BJ (cell line): ENCODE results near the gene FTO. TPM values are rescaled to one million over a fixed set of nuclear protein-coding genes. Genes with fewer than 3 reads are reported as not detected.
"Not testable (repeated sequence)": the region's sequence is repeated elsewhere in the genome, so short reads cannot be mapped to it uniquely, and the experiment has no call there.

Experiments used
- CTCF ChIA-PET: fragments of 350-600 bp; formaldehyde crosslinking; extraction: SDS; loops from one replicate; lab custom pipeline; 2021; ENCODE audit warnings: antibody characterized with exemption, inconsistent platforms; lab: Yijun Ruan, JAX
- POLR2A ChIA-PET: fragments of 300-600 bp; sonication (Branson Sonifier 250); formaldehyde crosslinking; extraction: SDS; loops from one replicate; lab custom pipeline; 2021; ENCODE audit warnings: antibody characterized with exemption; lab: Charles Lee
- DNase-seq: peaks from one replicate; pipeline ENCODE4 v3.0.0-alpha.2; 2011; ENCODE audit warnings: low read depth
- H3K27me3 ChIP-seq: 2 replicates; pipeline ENCODE4 v1.6.0; 2011; ENCODE audit warnings: low read length; ENCODE audit not compliant: control insufficient read depth, insufficient read depth
- H3K36me3 ChIP-seq: 2 replicates; pipeline ENCODE4 v1.5.1; 2011; ENCODE audit warnings: low read length; ENCODE audit not compliant: control insufficient read depth, insufficient read depth
- H3K4me3 ChIP-seq: 2 replicates; pipeline ENCODE4 v1.5.1; 2011; ENCODE audit warnings: low read depth, mild to moderate bottlenecking, control low read depth, low read length
- polyA plus RNA-seq: library from polyadenylated mRNA; depleted of rRNA; stranded (reverse); fragments of >200 nt; gene quantifications from 2 replicates; pipeline ENCODE4 v1.2.3, GENCODE V29; 2011
- TF ChIP-seq, protein P1 (sequence below): IDR thresholded peaks from 2 replicates; pipeline ENCODE4 v1.5.1; 2011; ENCODE audit warnings: low read depth, mild to moderate bottlenecking, control low read depth, inconsistent platforms, low read length, moderate library complexity; ENCODE audit not compliant: insufficient read depth

The FTO gene
- polyA plus RNA-seq, 1 experiment = 86.3 TPM

- TF ChIP-seq, protein P1, sequence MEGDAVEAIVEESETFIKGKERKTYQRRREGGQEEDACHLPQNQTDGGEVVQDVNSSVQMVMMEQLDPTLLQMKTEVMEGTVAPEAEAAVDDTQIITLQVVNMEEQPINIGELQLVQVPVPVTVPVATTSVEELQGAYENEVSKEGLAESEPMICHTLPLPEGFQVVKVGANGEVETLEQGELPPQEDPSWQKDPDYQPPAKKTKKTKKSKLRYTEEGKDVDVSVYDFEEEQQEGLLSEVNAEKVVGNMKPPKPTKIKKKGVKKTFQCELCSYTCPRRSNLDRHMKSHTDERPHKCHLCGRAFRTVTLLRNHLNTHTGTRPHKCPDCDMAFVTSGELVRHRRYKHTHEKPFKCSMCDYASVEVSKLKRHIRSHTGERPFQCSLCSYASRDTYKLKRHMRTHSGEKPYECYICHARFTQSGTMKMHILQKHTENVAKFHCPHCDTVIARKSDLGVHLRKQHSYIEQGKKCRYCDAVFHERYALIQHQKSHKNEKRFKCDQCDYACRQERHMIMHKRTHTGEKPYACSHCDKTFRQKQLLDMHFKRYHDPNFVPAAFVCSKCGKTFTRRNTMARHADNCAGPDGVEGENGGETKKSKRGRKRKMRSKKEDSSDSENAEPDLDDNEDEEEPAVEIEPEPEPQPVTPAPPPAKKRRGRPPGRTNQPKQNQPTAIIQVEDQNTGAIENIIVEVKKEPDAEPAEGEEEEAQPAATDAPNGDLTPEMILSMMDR = no peak
- CTCF ChIA-PET = interaction anchor here (0.6 kb wide), 1 partner anchor 41 kb away, joined by 3 read pairs; no protein-coding TSS in a partner anchor
- POLR2A ChIA-PET = no interaction called here
- H3K36me3 ChIP-seq = no peaks in the 10 kb centered on the region
- no peak for DNase-seq
- no peaks in the 10 kb centered on the region for H3K27me3 ChIP-seq
- no peak overlapping the region for H3K4me3 ChIP-seq
These were observed 136.5 kb downstream of the FTO start for GRCh38 chr16:53840456-53840855.

DNA sequence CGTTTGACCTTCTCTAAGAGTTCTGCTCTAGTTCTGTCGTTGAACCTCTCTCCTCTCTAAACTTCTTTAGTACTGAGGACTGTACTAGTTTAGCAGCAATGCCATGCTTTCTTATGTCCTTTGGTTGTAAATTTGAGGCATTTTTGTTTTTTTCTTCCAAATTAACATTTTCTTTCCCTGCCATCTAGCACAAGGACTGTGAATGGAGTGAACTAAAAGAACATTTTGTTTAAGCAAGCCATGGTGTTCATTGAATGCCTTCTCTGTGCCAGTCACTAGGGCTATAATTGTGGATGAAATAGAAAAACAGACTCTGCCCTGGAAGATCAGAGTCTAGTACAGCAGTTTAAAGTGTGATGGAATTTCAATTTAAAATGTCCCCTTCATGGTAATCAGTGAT, 137.9 kb downstream of the FTO start:
- TF ChIP-seq, protein P1 = no peak
- H3K4me3 ChIP-seq = no peak overlapping the region
- DNase-seq = no peak
- POLR2A ChIA-PET = no interaction called here
- H3K27me3 ChIP-seq = no peaks in the 10 kb centered on the region
- CTCF ChIA-PET = interaction anchor here (0.5 kb wide), 1 partner anchor 367 kb away, joined by 3 read pairs; no protein-coding TSS in a partner anchor
- no peaks in the 10 kb centered on the region for H3K36me3 ChIP-seq

- Histone ChIP-seq H3K4me3 (no peak overlapping the region), H3K27me3 (no peaks in the 10 kb centered on the region), H3K36me3 (no peaks in the 10 kb centered on the region)
- TF ChIP-seq, protein P1 = no peak
- DNase-seq = no peak
- ChIA-PET POLR2A (no interaction called here), CTCF (interaction anchor here (1.2 kb wide), 1 partner anchor 20 kb away, joined by 4 read pairs; no protein-coding TSS in a partner anchor)
These were observed 139.1 kb downstream of the FTO start for GRCh38 chr16:53843084-53843483.

DNA sequence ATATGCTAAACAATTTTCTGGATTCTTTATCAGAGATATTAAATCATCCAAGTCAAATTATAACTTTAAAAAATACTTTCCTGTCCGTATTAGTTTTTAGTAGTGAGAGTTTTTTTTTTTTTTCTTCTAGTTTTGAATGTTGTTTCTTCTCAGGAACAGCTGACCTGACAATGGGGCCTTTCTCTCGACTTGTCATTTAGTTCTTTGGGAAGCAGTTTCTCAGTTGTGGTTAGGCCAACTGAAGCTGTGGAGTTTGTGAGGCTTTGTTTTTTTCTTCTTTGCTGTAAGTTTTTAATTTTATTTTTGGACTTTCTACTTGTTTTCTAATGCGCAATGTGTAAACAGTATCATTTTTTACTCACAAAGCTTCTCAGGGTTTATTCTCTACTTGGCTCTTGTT, 140.8 kb downstream of the FTO start:
- CTCF ChIA-PET = no interaction called here
- TF ChIP-seq, protein P1 = no peak

DNA sequence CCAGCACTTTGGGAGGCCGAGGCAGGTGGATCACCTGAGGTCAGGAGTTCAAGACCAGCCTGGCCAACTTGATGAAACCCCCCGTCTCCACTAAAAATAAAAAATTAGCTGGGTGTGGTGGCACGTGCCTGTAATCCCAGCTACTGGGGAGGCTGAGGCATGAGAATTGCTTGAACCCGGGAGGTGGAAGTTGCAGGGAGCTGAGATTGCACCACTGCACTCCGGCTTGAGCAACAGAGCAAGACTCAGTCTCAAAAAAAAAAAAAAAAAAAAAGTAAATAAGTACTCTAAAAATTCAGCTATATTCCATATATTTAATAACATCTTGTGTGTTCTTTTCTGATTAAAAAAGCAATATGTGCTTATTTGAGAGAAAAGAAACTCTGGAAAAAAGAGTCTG, 142.6 kb downstream of the FTO start:
- CTCF ChIA-PET = interaction anchor here (0.9 to 1.3 kb wide), 3 partner anchors 9 to 52 kb away, joined by 3 to 4 read pairs (median 3); no protein-coding TSS in a partner anchor
- H3K27me3 ChIP-seq, POLR2A ChIA-PET, H3K4me3 ChIP-seq, DNase-seq, H3K36me3 ChIP-seq: not testable (repeated sequence)

More for the DNA sequence above, 140.8 kb downstream of the FTO start:
- Histone ChIP-seq H3K4me3 (no peak overlapping the region), H3K27me3 (no peaks in the 10 kb centered on the region), H3K36me3 (no peaks in the 10 kb centered on the region)
- POLR2A ChIA-PET = no interaction called here
- DNase-seq = no peak

GRCh38 chr16:53846971-53847370, 143.0 kb downstream of the FTO start:
- ChIA-PET CTCF (interaction anchor here (0.9 to 1.3 kb wide), 3 partner anchors 9 to 53 kb away, joined by 3 to 4 read pairs (median 3); no protein-coding TSS in a partner anchor), POLR2A (no interaction called here)
- H3K36me3 ChIP-seq = no peaks in the 10 kb centered on the region
- TF ChIP-seq, protein P1 = no peak
- H3K27me3 ChIP-seq = no peaks in the 10 kb centered on the region
- H3K4me3 ChIP-seq = no peak overlapping the region
- DNase-seq = no peak
